SHP77 (cell line): Measurements from ENCODE around the gene HDHD2.

ENCODE experiments used
- DNase-seq, 2 experiments: peaks; one replicate each; lab custom pipeline; 2025; lab: John Stamatoyannopoulos, UW

HDHD2 gene

GRCh38 chr18:47146206-47146605 lies 4.1 kb downstream of the HDHD2 start:
- DNase-seq: no peak

GRCh38 chr18:47143899-47144485 lies 6.3 kb downstream of the HDHD2 start:
- DNase-seq: no peak

GRCh38 chr18:47143153-47143552 lies 7.1 kb downstream of the HDHD2 start:
- DNase-seq: no peak

DNA sequence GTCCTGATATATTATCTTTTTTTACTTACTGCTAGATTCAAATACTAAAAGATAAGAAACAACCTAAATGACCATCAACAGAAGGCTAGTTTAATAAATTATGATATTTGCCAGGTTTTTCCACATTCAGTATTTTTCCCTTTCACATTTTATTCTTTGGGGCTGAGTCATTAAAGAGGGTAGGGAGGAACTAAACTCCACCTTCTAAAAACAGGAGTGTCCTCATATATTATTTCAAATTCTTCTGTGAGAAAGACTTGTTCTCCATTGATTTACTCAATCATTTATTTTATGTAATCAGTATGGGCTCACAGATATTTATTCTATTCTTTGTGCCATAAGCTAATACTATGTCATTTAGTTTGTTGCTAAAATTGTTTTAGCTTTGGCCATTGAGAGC lies 9.0 kb downstream of the HDHD2 start:
- DNase-seq: no peak

GRCh38 chr18:47121146-47121545 lies 29.2 kb downstream of the HDHD2 start:
- no peak for DNase-seq

- DNase-seq: no peak
These were observed 29.9 kb downstream of the HDHD2 start for GRCh38 chr18:47120428-47120827.

DNA sequence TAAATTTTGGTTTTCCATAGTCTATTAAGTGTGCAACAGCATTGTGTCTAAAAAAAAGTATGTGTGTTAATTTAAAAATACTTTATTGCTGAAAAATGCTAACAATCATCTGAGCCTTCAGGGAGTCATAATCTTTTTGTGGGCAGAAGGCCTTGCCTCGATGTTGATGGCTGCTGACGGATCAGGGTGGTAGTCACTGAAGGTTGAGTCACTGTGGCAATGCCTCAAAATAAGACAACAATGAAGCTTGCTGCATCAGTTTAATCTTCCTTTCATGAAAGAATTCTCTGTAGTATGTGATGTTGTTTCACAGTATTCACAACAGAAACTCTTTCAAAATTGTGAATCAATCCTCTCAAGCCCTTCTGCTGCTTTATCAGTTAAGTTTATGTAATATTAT lies 31.3 kb downstream of the HDHD2 start:
- DNase-seq: no peak

DNA sequence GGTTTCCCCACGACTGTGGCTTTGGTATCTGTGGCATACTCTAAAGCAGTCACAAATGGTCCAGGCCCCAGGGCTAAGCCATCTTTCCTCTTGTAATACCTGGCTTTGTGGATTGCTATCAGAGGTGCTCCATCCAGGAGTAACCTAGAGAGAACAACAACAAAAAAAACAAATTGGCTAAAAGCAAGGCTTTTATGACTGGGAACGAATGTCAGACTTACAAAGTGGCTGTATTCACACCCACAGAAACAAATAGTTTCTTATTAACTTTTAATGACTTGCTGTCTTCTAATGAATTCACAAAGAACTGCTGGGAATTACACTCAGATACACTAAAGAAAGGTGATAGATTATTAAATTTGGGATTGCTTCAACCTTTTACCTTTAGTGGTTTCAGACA lies 35.1 kb downstream of the HDHD2 start:
- no peak for DNase-seq

- DNase-seq: no peak
These were observed 36.3 kb downstream of the HDHD2 start for GRCh38 chr18:47113796-47114540.

DNA sequence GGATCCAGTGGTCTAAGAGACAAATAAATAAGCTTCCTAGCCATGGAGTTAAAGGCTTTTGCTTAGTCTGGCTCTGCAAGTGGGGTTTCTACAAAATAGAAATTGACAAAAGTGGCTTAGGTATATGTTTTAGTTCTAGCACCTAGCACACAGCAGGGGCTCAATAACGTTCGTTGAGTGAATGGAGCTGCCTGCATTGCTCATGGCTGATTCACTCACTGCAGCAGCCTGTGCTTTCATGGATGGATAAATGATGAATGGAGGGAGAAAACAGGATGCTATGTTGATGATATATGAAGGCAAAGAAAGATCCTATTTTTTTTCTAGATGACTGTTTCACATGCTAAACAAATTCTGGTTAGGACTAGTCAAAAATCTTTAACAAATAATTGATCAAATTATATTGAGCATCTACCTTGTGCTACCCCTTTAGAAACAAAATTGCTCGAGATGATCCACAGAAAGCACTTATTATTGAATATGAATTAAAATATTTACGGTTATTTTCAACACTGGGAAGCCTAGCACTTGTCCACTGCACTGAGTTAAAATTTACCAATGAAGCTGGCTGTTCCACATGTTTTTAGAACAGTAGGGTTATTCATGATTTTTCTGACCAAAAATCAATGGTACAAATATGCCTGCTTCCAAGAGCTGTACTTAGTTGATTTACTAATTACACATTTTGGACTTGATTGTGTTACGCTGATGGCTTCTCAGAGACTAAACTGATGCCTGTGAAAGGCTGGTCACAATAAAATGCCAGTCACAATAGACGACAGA lies 39.6 kb downstream of the HDHD2 start:
- DNase-seq: no peak

- no peak for DNase-seq
These were observed 40.6 kb downstream of the HDHD2 start for GRCh38 chr18:47109720-47110119.

DNA sequence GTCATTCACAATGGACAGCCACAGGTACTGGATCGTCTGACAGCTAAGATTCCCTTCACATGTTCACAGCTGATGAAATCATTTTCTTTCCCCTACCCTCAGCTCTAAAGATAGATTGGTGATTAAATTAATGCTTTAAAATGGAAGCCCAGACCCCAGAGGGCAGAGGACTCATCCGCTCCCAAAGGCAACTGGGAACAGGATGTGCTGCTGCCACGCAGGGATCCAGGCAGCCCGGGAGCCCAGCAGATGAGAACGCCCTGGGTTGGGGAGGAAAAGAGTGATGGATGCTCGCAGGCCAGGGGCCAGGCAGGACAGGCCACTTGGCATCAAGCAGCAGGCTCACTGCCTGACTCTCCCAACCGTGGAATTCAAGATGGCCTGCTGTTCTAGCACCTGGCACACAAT lies 41.3 kb downstream of the HDHD2 start:
- no peak for DNase-seq

- no peak for DNase-seq
These were observed 41.9 kb downstream of the HDHD2 start for GRCh38 chr18:47108373-47108772.

DNA sequence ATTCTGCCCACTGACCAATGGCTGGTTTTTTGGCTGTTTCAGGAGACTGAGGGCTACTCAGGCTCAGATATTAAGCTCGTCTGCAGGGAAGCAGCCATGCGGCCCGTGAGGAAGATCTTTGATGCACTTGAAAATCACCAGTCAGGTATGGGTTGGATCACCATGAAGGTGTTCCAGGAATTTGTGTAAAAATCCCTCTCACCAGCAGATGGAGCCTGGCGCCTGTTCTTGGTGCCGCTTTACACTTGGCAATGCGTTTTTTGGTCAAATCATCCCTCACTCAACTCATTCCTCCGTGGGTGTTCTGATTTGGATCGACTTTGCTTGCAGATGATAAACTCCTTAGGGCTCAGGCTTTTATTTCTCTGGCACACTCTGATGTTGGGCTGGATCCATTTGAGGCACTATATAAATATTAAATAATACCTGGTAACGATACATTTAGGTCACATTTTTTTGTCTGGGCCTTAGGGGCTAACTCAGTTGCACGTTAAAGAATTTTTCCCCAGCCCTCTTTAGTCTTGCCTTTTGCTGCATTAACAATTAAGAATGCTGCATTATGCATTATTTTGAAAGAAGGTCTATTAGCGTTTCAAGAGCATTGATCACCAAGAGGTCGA lies 50.0 kb downstream of the HDHD2 start:
- peak; percentile 22 to 43 for DNase-seq

GRCh38 chr18:47095810-47096209 lies 54.5 kb downstream of the HDHD2 start:
- DNase-seq: no peak

DNA sequence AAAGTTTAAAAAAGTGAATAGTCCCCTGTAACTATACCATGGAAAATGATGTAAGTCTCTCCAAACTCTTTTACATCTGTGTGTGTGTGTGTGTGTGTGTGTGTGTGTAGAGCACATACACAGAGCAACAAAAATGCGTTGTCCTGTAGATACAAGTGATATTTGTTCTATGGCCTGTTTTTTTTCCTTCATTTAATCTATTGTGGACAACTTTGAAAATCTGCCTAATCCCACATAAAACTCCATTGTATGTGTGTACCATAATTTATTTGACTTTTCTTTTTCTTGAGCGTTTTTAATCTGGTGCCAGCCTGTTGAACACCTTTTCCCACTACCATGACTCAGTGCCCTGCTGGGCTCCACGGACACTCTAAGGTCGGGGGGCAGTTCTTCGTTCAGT lies 62.6 kb downstream of the HDHD2 start:
- no peak for DNase-seq

DNA sequence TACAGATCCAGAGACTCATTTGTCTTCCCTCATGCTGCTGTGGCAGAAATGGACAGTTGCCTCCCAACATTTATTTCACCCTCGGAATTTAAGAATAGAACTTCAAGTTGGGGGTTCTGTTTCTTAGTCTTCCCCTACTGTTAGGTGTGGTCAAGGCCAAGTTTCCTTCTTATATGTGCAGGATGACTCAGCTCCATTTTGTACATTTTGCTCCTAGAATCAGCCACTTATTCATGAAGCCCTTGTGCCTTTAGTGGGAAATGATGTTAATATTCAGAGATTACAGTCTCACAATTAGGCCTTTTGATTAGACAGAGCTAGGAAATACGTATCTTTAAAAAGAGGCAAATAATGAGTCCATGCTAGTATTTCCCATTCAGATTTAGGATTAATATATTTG lies 68.7 kb downstream of the HDHD2 start:
- DNase-seq: no peak

- no peak for DNase-seq
These were observed 69.4 kb downstream of the HDHD2 start for GRCh38 chr18:47080872-47081271.

DNA sequence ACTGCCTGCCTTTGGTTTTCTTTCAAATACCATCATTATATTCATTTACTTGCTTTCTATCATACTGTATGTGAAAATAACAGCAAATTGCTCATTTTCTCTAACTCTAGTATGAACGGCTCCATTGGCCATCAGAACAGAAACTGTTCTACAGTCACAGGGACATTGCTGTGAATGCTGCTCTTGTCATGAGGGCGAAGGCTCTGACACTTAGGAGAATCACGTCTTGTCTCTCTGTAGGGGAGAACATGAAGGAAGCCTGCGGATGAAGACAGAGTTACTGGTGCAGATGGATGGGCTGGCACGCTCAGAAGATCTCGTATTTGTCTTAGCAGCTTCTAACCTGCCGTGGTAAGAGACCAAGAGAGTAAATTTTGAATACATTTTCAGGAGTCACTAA lies 73.2 kb downstream of the HDHD2 start:
- DNase-seq: no peak

DNA sequence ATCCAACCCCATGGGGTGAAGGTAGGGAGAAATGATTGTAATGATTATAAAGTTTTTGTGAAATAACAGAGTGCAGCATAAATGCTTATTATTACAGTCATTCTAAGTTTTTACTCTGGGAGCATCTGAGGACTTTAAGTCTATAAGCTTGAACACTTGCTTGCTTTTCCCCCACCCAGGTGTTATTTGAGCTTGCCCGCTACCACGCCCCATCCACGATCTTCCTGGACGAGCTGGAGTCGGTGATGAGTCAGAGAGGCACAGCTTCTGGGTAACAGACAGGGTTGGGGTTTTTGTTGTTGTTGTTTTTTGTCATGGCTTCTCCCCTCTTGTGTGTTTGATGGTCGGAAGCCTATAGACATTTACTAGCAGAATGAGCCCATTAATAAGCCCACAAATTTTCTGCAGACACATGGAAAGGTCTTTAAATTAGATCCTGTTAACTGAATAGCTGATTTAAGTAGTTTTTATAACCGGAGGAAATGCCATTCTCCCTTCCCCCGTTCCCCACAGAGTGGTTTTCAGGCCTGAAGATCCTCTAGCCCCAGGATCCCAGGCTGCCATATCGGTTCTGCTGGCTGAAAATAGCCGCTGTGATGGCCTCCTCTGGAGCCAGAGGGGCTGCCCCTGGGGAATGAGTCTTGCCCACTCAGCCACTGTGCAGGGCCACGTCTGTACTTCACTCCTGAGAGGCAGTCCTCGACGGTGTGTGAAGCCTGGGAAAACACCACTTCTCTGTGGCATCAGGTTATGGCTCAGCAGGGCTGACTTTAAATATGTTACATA lies 75.0 kb downstream of the HDHD2 start:
- no peak for DNase-seq

DNA sequence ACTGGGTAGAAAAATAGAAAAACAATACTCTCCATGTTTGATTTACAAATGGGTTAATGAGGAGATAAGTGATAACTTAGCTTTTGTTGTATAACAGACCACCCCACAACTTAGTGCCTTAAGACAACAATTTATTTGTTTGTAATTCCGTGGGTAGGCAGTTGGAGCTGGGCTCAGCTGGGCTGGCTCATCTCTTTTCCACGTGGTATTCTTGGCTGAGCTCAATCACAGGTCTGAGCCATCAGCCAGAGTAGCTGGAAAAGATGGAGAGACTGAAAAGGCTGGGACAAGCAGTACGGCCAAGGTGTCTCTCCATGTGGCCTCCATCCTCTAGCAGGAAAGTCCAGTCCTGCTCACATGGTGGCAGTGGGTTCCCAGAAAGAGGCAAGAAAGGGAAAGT lies 82.7 kb downstream of the HDHD2 start:
- no peak for DNase-seq

- DNase-seq: no peak
These were observed 87.2 kb downstream of the HDHD2 start for GRCh38 chr18:47063096-47063495.
